Mucosa of descending colon (tissue), 3 donors: ENCODE results near the gene METRN. TPM values are rescaled to one million over a fixed set of nuclear protein-coding genes. Genes with fewer than 3 reads are reported as not detected.

Experiments used
- ATAC-seq: fragments of 200-7000 bp; cut with Tn5 transposase; one replicate; pipeline ENCODE4 v1.9.1; 2020; ENCODE audit warnings: mild to moderate bottlenecking, moderate library complexity
- DNase-seq, 3 donors: peaks; one replicate each; pipeline ENCODE4 v3.0.0-alpha.2; 2020
- H3K36me3 ChIP-seq: fragments of 200-600 bp; one replicate; pipeline ENCODE4 v1.8.0; 2021; ENCODE audit warnings: low read depth, mild to moderate bottlenecking
- H3K4me1 ChIP-seq: fragments of 200-600 bp; one replicate; pipeline ENCODE4 v1.8.0; 2021; ENCODE audit warnings: low read depth, mild to moderate bottlenecking
- H3K4me3 ChIP-seq: fragments of 200-600 bp; one replicate; pipeline ENCODE4 v1.8.0; 2021; ENCODE audit warnings: mild to moderate bottlenecking
- H3K9me3 ChIP-seq: fragments of 200-600 bp; one replicate; pipeline ENCODE4 v1.8.0; 2021; ENCODE audit warnings: mild to moderate bottlenecking
- intact Hi-C, 2 donors: fragments of 100-400 bp; cut with DNase I in 1 of 2; cut with micrococcal nuclease in 1 of 2; formaldehyde crosslinking; loops; one replicate each; pipeline versions ENCODE4 v1.11.0 to v1.11.1; 2022; cut with DNase I, micrococcal nuclease
- total RNA-seq, 3 donors: library from RNA; stranded (reverse); fragmentation: NEBNext Ultra II Directional in 2 of 3; extraction: Animal tissue kit (Norgen Biotek cat#: 25700) in 2 of 3; gene quantifications; one replicate each; pipeline versions ENCODE4 v1.2.1 to v1.2.4, GENCODE V29; 2021 to 2023
- TF ChIP-seq, protein P1 (sequence below): fragments of 200-600 bp; IDR thresholded peaks from one replicate; pipeline ENCODE4 v1.8.0; 2022; ENCODE audit warnings: antibody characterized with exemption, mild to moderate bottlenecking
- donor health status: DM: no; HTN: no; CAD: no; lungs with moderate emphysema.
- donor health status: DM: no; HTN: no; CAD: no.
- donor health status: DM: no; HTN: yes; CAD: no.

METRN gene
- total RNA-seq, 3 donors from 2014 or later = 15.8 to 34.5 (median 22.0) TPM

DNA sequence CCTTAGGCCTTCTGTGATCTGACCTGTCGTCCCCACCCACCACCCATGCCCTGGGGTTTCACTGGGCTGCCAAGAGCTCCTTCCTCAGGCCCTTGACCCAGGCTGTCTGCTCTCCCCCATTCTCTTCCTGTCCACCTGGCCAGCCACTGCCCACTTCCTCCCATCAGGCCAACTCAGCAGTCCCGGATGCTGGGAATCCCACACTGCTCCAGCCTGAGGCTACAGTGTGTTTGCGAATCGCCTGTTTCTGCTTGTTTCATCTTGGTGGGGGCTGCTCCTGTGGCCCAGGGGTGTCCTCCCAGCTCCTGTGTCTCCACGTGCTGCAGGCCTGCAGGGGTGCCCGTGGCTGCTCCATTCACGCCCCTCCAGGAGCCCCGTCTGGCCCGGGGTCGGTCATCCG lies 839 bp upstream of the METRN start:
- TF ChIP-seq, protein P1, sequence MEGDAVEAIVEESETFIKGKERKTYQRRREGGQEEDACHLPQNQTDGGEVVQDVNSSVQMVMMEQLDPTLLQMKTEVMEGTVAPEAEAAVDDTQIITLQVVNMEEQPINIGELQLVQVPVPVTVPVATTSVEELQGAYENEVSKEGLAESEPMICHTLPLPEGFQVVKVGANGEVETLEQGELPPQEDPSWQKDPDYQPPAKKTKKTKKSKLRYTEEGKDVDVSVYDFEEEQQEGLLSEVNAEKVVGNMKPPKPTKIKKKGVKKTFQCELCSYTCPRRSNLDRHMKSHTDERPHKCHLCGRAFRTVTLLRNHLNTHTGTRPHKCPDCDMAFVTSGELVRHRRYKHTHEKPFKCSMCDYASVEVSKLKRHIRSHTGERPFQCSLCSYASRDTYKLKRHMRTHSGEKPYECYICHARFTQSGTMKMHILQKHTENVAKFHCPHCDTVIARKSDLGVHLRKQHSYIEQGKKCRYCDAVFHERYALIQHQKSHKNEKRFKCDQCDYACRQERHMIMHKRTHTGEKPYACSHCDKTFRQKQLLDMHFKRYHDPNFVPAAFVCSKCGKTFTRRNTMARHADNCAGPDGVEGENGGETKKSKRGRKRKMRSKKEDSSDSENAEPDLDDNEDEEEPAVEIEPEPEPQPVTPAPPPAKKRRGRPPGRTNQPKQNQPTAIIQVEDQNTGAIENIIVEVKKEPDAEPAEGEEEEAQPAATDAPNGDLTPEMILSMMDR = no peak
- no peak for DNase-seq
- Histone ChIP-seq H3K4me3 (no peak overlapping the region), H3K36me3 (no peaks in the 10 kb centered on the region), H3K4me1 (peaks cover 31% of the 10 kb centered on the region), H3K9me3 (no peaks in the 10 kb centered on the region)
- intact Hi-C loops = loop anchor here in 1 of 2 donors (10.0 kb wide), 1 partner anchor 341 kb away; no protein-coding TSS in a partner anchor
- ATAC-seq = no peak

DNA sequence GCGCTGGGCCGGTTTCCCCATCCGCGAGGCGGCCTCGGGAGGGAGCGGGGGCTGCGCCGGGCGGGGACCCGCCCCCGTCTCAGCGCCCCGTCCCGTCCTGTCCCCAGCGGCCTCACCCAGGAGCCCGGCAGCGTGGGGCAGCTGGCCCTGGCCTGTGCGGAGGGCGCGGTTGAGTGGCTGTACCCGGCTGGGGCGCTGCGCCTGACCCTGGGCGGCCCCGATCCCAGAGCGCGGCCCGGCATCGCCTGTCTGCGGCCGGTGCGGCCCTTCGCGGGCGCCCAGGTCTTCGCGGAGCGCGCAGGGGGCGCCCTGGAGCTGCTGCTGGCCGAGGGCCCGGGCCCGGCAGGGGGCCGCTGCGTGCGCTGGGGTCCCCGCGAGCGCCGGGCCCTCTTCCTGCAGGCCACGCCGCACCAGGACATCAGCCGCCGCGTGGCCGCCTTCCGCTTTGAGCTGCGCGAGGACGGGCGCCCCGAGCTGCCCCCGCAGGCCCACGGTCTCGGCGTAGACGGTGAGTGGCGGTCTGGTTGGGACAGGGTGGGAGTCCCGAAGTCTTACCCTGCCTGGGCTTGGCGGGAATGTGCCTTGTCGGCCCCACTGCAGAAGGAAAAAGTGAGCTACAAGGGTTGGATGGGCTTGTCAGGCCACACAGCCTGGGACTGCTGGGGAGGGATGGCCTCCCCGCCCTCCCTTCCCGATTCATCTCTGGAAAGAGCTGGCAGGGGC lies 720 bp downstream of the METRN start:
- TF ChIP-seq, protein P1 = no peak
- H3K9me3 ChIP-seq = no peaks in the 10 kb centered on the region
- peaks cover 43% of the 10 kb centered on the region for H3K4me1 ChIP-seq
- ATAC-seq = peak; percentile 21
- intact Hi-C loops = loop anchor here in 1 of 2 donors (10.0 kb wide), 1 partner anchor 339 kb away; no protein-coding TSS in a partner anchor
- H3K4me3 ChIP-seq = peak overlapping the region; percentile 17
- peak in 1 of 3 donors; percentile 61 for DNase-seq
- no peaks in the 10 kb centered on the region for H3K36me3 ChIP-seq

DNA sequence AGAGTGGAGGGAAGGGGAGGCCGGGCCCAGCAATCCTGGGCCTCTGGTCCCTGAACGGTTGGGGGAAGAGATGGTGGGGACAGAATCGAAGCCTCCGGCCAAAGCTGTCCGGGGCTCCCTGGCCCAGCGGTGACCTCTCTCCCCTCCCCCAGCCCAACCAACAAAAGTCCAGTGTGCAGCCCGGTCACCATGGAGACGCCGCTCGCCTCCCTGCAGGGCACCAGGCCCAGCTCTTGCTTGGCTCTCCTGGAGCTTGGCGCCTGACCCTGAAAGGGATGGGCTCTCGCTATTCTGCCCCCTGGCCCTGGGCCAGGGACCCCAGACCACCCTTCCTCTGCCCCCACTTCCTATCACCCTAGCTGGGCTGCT lies 1.3 kb downstream of the METRN start:
- Histone ChIP-seq H3K9me3 (no peaks in the 10 kb centered on the region), H3K36me3 (no peaks in the 10 kb centered on the region), H3K4me1 (peaks cover 43% of the 10 kb centered on the region), H3K4me3 (no peak overlapping the region)
- intact Hi-C loops = loop anchor here in 1 of 2 donors (10.0 kb wide), 1 partner anchor 339 kb away; no protein-coding TSS in a partner anchor
- TF ChIP-seq, protein P1 = no peak
- no peak for DNase-seq
- no peak for ATAC-seq

DNA sequence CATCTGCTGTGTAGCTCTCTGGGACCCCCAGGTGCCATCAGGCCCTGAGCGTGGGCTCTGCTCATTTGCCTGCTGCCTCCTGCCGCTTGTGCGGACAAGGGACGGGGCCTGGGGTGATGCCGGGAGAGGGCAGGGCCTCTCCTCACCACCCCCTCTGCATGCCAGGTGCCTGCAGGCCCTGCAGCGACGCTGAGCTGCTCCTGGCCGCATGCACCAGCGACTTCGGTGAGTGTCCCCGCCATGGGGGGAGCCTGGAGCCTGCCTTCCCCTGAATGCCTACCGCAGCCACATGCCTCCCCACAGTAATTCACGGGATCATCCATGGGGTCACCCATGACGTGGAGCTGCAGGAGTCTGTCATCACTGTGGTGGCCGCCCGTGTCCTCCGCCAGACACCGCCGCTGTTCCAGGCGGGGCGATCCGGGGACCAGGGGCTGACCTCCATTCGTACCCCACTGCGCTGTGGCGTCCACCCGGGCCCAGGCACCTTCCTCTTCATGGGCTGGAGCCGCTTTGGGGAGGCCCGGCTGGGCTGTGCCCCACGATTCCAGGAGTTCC lies 1.9 kb downstream of the METRN start:
- DNase-seq (no peak), ATAC-seq (no peak)
- peaks cover 48% of the 10 kb centered on the region for H3K4me1 ChIP-seq
- intact Hi-C loops = loop anchor here in 1 of 2 donors (10.0 kb wide), 1 partner anchor 338 kb away; no protein-coding TSS in a partner anchor
- TF ChIP-seq, protein P1 = no peak
- no peaks in the 10 kb centered on the region for H3K9me3 ChIP-seq
- no peak overlapping the region for H3K4me3 ChIP-seq
- no peaks in the 10 kb centered on the region for H3K36me3 ChIP-seq

DNA sequence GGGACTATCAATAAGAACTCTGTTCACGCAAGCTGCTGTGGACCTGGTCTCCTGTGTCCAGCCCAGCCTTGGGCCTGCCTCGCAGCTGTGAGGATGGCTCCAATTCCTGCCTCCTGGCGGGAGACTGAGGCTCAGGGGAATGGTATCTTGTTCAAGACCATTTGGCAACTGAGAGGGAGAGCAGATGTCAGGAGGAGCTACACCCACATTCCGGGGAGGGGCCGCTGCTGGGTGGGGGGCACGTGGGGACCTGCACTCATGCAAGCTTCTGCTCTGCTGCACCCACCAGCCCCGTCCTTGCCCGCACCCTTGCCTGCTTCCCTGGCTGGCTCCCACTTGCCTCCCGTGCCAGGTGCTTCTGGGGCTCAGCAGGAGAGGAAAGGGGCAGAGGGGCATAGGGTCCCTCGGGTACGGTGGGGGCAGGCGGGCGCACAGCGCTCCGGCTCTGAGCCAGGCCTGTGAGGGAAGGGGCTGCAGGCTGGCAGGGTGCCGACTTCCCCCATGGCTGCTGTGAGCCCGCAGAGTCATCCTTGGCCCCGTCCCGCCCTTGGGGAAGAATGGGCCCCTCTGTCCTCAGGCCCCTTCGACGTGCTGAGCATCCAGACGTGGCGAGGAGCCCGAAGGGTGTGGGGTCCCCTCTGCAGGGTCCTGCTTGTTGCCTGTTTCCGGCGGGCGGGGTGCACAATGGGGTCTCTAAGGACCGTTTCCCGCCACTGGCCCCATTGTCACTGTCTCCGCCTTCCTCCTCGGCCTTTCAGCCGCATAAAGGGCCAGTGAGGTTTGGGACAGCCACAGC lies 2.7 kb downstream of the METRN start:
- DNase-seq = no peak
- Histone ChIP-seq H3K4me1 (peaks cover 52% of the 10 kb centered on the region), H3K9me3 (no peaks in the 10 kb centered on the region), H3K36me3 (no peaks in the 10 kb centered on the region), H3K4me3 (no peak overlapping the region)
- ATAC-seq = no peak
- TF ChIP-seq, protein P1 = no peak
- intact Hi-C loops = loop anchor here in 1 of 2 donors (10.0 kb wide), 1 partner anchor 337 kb away; no protein-coding TSS in a partner anchor
